Mesenchymal stem cell (in vitro differentiated cells and primary cell): ENCODE data around the gene DYNLL2.
"Not testable (repeated sequence)": the region's sequence is repeated elsewhere in the genome, so short reads cannot be mapped to it uniquely, and the experiment has no call there.

Experiments used
- DNase-seq: peaks from one replicate; pipeline ENCODE4 v3.0.0-alpha.2; 2013
- H2AFZ ChIP-seq: one replicate; pipeline ENCODE4 v1.6.1; 2013; ENCODE audit warnings: low read depth, mild to moderate bottlenecking, control low read depth, inconsistent platforms, low read length, moderate library complexity
- H2AK5ac ChIP-seq: 2 replicates; pipeline ENCODE4 v1.6.1; 2013; ENCODE audit warnings: low read length, moderate library complexity, mild to moderate bottlenecking, inconsistent platforms; ENCODE audit not compliant: severe bottlenecking
- H2BK120ac ChIP-seq: one replicate; pipeline ENCODE4 v1.6.1; 2013; ENCODE audit warnings: low read depth, mild to moderate bottlenecking, inconsistent platforms, low read length, moderate library complexity
- H2BK12ac ChIP-seq, 2 experiments: one replicate each; pipeline ENCODE4 v1.6.1; 2013; ENCODE audit warnings: inconsistent platforms in 2 of 2, low read length in 2 of 2, mild to moderate bottlenecking in 2 of 2, moderate library complexity in 2 of 2, control low read depth in 1 of 2
- H2BK15ac ChIP-seq: one replicate; pipeline ENCODE4 v1.6.1; 2013; ENCODE audit warnings: mild to moderate bottlenecking, low read depth, inconsistent platforms; ENCODE audit not compliant: poor library complexity, severe bottlenecking
- H2BK5ac ChIP-seq: 2 replicates; pipeline ENCODE4 v1.6.1; 2013; ENCODE audit warnings: low read depth, mild to moderate bottlenecking, low read length, control low read depth, inconsistent platforms; ENCODE audit not compliant: poor library complexity, severe bottlenecking
- H3K14ac ChIP-seq, 2 experiments: one replicate each; pipeline ENCODE4 v1.6.1; 2013; ENCODE audit warnings: inconsistent platforms in 2 of 2, low read length in 2 of 2, control low read depth in 1 of 2, mild to moderate bottlenecking in 1 of 2, moderate library complexity in 1 of 2
- H3K18ac ChIP-seq, 2 experiments: one replicate each; pipeline ENCODE4 v1.6.1; 2013; ENCODE audit warnings: inconsistent platforms in 2 of 2, low read length in 2 of 2, control low read depth in 1 of 2, low read depth in 1 of 2, mild to moderate bottlenecking in 1 of 2
- H3K23ac ChIP-seq, 2 experiments: one replicate each; pipeline ENCODE4 v1.6.1; 2013; ENCODE audit warnings: inconsistent platforms in 2 of 2, low read length in 2 of 2, mild to moderate bottlenecking in 2 of 2, moderate library complexity in 2 of 2, control low read depth in 1 of 2
- H3K27ac ChIP-seq: 2 replicates; pipeline ENCODE4 v1.5.1; 2013; ENCODE audit warnings: mild to moderate bottlenecking, moderate library complexity, low read length, control low read depth, inconsistent platforms; ENCODE audit not compliant: poor library complexity, severe bottlenecking
- H3K27me3 ChIP-seq, 2 experiments: 2 replicates each; pipeline versions ENCODE4 v1.6.1 to v1.7.0; 2013; ENCODE audit warnings: low read length in 2 of 2, mild to moderate bottlenecking in 2 of 2, moderate library complexity in 2 of 2, control low read depth in 1 of 2, inconsistent platforms in 1 of 2; ENCODE audit not compliant: control insufficient read depth in 1 of 2, insufficient read depth in 1 of 2
- H3K36me3 ChIP-seq, 2 experiments: 2 replicates each; pipeline versions ENCODE4 v1.6.1 to v1.7.0; 2013; ENCODE audit warnings: low read length in 2 of 2, control low read depth in 1 of 2, inconsistent platforms in 1 of 2, low read depth in 1 of 2, mild to moderate bottlenecking in 1 of 2; ENCODE audit not compliant: insufficient read depth in 2 of 2, control insufficient read depth in 1 of 2
- H3K4ac ChIP-seq, 2 experiments: one replicate each; pipeline ENCODE4 v1.6.1; 2013; ENCODE audit warnings: inconsistent platforms in 2 of 2, low read length in 2 of 2, mild to moderate bottlenecking in 2 of 2, moderate library complexity in 2 of 2, control low read depth in 1 of 2, low read depth in 1 of 2
- H3K4me1 ChIP-seq: 2 replicates; pipeline ENCODE4 v1.6.1; 2013; ENCODE audit warnings: low read depth, low read length, control low read depth; ENCODE audit not compliant: control insufficient read depth, insufficient read depth
- H3K4me2 ChIP-seq: 2 replicates; pipeline ENCODE4 v1.6.1; 2013; ENCODE audit warnings: low read length, mild to moderate bottlenecking, inconsistent platforms; ENCODE audit not compliant: poor library complexity, severe bottlenecking
- H3K4me3 ChIP-seq, 2 experiments: 2 replicates each; pipeline versions ENCODE4 v1.5.1 to v1.7.0; 2013; ENCODE audit warnings: low read length in 2 of 2, mild to moderate bottlenecking in 2 of 2, control low read depth in 1 of 2, low read depth in 1 of 2; ENCODE audit not compliant: insufficient read depth in 1 of 2
- H3K79me1 ChIP-seq: replicated peaks from 2 replicates; pipeline ENCODE4 v1.6.1; 2013; ENCODE audit warnings: mild to moderate bottlenecking, control low read depth, low read length, inconsistent platforms; ENCODE audit not compliant: poor library complexity, severe bottlenecking
- H3K9ac ChIP-seq: 2 replicates; pipeline ENCODE4 v1.7.0; 2013; ENCODE audit warnings: mild to moderate bottlenecking, low read length, moderate library complexity
- H3K9me3 ChIP-seq: 2 replicates; pipeline ENCODE4 v1.7.0; 2013; ENCODE audit warnings: mild to moderate bottlenecking, low read length; ENCODE audit not compliant: control insufficient read depth
- H4K8ac ChIP-seq: one replicate; pipeline ENCODE4 v1.6.1; 2013; ENCODE audit warnings: inconsistent platforms, mild to moderate bottlenecking, low read length, moderate library complexity
- H4K91ac ChIP-seq: one replicate; pipeline ENCODE4 v1.6.1; 2013; ENCODE audit warnings: mild to moderate bottlenecking, low read length, inconsistent platforms
- WGBS: methylation state at CpG from one replicate; pipeline ENCODE4 v1.1.7; 2013; ENCODE audit warnings: mixed read lengths; 5-methylcytosine and 5-hydroxymethylcytosine counted together

DYNLL2 gene

DNA sequence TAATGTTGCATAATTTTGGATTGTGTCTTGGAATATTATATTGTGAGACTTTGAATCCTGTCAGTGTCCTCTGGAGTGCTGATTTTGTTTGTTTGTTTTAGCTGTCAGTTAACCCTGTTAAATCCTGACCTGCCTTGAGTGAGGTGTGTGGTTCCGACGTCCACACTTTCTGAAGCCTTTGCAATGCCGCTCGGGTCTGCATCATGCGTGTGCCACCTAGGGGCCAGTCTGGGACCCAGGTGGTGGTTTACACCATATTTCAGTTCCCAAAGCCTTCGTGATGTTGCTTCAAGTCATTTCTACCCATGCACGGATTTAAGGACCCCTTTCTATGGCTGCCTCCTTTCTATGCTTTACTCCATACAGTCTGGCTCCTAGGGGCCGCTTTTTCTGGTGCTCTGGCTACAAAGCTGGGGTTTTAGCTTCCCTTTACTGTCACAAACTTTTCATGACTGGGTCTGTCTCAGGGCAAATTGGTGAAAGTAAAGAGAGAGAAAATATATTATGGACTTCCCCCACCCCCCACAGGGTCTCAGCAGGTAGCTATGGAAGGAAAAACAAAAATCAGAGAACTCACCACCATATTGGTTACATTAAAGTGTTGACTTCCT, 53.6 kb downstream of the DYNLL2 start:
- 26% methylated on average over 8 of the region's 8 CpGs for WGBS
- no peak for DNase-seq
- Histone ChIP-seq H2AK5ac (no peak overlapping the region), H3K4me1 (no peaks in the 10 kb centered on the region), H3K4ac (no peak overlapping the region), H3K4me2 (no peak overlapping the region), H2BK12ac (no peak overlapping the region), H3K27ac (no peak overlapping the region), H3K14ac (no peak overlapping the region), H4K8ac (no peak overlapping the region), H2BK120ac (no peak overlapping the region), H3K4me3 (no peak overlapping the region), H2AFZ (no peak overlapping the region), H3K23ac (no peak overlapping the region), H3K9ac (no peak overlapping the region), H3K36me3 (no peaks in the 10 kb centered on the region), H3K27me3 (peaks cover 29 to 37% of the 10 kb centered on the region in 2 experiments), H3K18ac (no peak overlapping the region), H3K79me1 (no peaks in the 10 kb centered on the region), H2BK5ac (no peak overlapping the region), H4K91ac (no peak overlapping the region), H3K9me3 (peaks cover 3% of the 10 kb centered on the region), H2BK15ac (no peak overlapping the region)

DNA sequence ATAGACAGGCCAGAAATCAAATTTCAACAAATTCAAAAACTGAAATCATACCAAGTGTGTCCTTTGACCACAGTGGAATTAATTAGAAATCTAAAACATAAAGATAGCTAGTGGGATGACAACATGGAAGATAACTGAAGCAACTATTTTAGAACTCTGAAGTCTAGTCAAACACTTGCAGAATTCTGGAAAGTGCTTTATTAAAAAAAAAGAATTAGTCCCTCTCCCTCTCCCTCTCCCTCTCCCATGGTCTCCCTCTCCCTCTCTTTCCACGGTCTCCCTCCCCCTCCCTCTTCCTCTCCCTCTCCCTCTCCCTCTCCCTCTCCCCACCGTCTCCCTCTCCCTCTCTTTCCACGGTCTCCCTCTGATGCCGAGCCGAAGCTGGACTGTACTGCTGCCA, 58.3 kb downstream of the DYNLL2 start:
- Histone ChIP-seq H3K4me2 (no peak overlapping the region), H4K8ac (no peak overlapping the region), H3K27me3 (peaks cover 11 to 15% of the 10 kb centered on the region in 2 experiments), H3K9ac (no peak overlapping the region), H3K9me3 (peaks cover 16% of the 10 kb centered on the region), H2BK15ac (no peak overlapping the region), H2BK5ac (no peak overlapping the region), H3K4me3 (no peak overlapping the region), H3K4ac (no peak overlapping the region), H2AK5ac (no peak overlapping the region), H2BK120ac (no peak overlapping the region), H3K36me3 (no peaks in the 10 kb centered on the region), H2BK12ac (no peak overlapping the region), H3K27ac (no peak overlapping the region), H3K18ac (no peak overlapping the region), H3K23ac (no peak overlapping the region), H4K91ac (no peak overlapping the region), H3K14ac (no peak overlapping the region), H2AFZ (no peak overlapping the region), H3K79me1 (no peaks in the 10 kb centered on the region), H3K4me1 (no peaks in the 10 kb centered on the region)
- 79% methylated on average over 5 of the region's 5 CpGs for WGBS
- DNase-seq = no peak

DNA sequence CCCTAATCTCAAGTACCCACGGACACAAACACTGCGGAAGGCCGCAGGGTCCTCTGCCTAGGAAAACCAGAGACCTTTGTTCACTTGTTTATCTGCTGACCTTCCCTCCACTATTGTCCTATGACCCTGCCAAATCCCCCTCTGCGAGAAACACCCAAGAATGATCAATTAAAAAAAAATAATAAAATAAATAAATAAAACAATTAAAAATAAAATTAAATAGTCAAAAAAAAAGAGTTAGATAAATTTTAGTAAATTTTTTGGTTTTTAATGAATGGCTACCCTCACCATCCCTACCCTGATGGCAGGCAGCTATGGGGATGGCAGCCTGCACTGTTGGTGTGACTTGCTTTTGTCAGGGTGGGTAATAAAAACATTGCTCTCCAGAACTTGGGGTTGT, 60.1 kb downstream of the DYNLL2 start:
- WGBS = 84% methylated on average over 3 of the region's 4 CpGs
- DNase-seq = not testable (repeated sequence)
- H3K9me3 ChIP-seq = peaks cover 19% of the 10 kb centered on the region

DNA sequence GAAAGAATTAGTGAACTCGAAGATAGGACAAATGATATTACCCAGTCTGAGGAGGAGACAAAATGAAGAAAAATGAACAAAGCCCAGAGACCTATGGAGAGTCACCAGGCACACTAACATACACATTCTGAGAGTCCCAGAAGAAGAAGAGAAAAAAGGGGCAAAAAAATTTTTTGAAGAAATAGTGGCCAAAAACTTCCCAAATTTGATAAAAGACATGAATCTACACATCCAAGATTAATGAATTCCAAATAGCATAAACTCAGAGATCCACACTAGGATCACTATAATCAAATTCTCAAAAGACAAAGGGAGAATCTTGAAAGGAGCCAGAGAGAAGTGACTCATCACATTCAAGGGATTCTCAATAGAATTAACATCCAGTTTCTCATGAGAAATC, 61.6 kb downstream of the DYNLL2 start:
- Histone ChIP-seq H3K79me1 (no peaks in the 10 kb centered on the region), H3K4me1 (no peaks in the 10 kb centered on the region), H3K4me2 (no peak overlapping the region), H2AFZ (no peak overlapping the region), H3K9ac (no peak overlapping the region), H3K18ac (no peak overlapping the region), H2BK12ac (no peak overlapping the region), H3K4me3 (no peak overlapping the region), H3K36me3 (no peaks in the 10 kb centered on the region), H3K14ac (no peak overlapping the region), H4K91ac (no peak overlapping the region), H3K4ac (no peak overlapping the region), H3K27me3 (peaks cover 11 to 20% of the 10 kb centered on the region in 2 experiments), H2AK5ac (no peak overlapping the region), H3K23ac (no peak overlapping the region), H3K27ac (no peak overlapping the region), H3K9me3 (peaks cover 19% of the 10 kb centered on the region), H2BK120ac (no peak overlapping the region), H2BK15ac (no peak overlapping the region), H4K8ac (no peak overlapping the region), H2BK5ac (no peak overlapping the region)
- no peak for DNase-seq
- no CpG with 5 or more reads among the region's 1 CpG for WGBS

More for the DNA sequence above, 60.1 kb downstream of the DYNLL2 start:
- H3K27ac ChIP-seq, H2BK15ac ChIP-seq, H3K79me1 ChIP-seq, H3K36me3 ChIP-seq, H2BK12ac ChIP-seq, H3K4me2 ChIP-seq, H3K4me1 ChIP-seq, H3K9ac ChIP-seq, H4K8ac ChIP-seq, H3K27me3 ChIP-seq, H3K18ac ChIP-seq, H2AFZ ChIP-seq, H3K4ac ChIP-seq, H3K14ac ChIP-seq, H3K4me3 ChIP-seq, H4K91ac ChIP-seq, H2BK120ac ChIP-seq, H3K23ac ChIP-seq, H2BK5ac ChIP-seq, H2AK5ac ChIP-seq: not testable (repeated sequence)
